Trophoblast cell (in vitro differentiated cells and primary cell): ENCODE data around the gene EIF3D.

ENCODE experiments used
- DNase-seq, 2 donors: peaks; one replicate each; pipeline ENCODE4 v3.0.0-alpha.2; 2016
- H2AFZ ChIP-seq: 2 replicates; pipeline ENCODE4 v1.6.1; 2013; ENCODE audit warnings: low read length, moderate library complexity, mild to moderate bottlenecking; ENCODE audit not compliant: insufficient read depth, poor library complexity
- H2AK5ac ChIP-seq: 2 replicates; pipeline ENCODE4 v1.6.1; 2013; ENCODE audit warnings: mild to moderate bottlenecking, low read length
- H2BK120ac ChIP-seq: 2 replicates; pipeline ENCODE4 v1.6.1; 2013; ENCODE audit warnings: low read length, mild to moderate bottlenecking, moderate library complexity; ENCODE audit not compliant: insufficient read depth, poor library complexity
- H2BK12ac ChIP-seq: 2 replicates; pipeline ENCODE4 v1.6.1; 2013; ENCODE audit warnings: mild to moderate bottlenecking, low read length, moderate library complexity
- H2BK5ac ChIP-seq: 2 replicates; pipeline ENCODE4 v1.6.1; 2013; ENCODE audit warnings: low read length, low read depth, moderate library complexity, mild to moderate bottlenecking; ENCODE audit not compliant: poor library complexity
- H3K14ac ChIP-seq: 2 replicates; pipeline ENCODE4 v1.6.1; 2013; ENCODE audit warnings: mild to moderate bottlenecking, low read length
- H3K18ac ChIP-seq: 2 replicates; pipeline ENCODE4 v1.6.1; 2013; ENCODE audit warnings: mild to moderate bottlenecking, low read length
- H3K23ac ChIP-seq: 2 replicates; pipeline ENCODE4 v1.6.1; 2013; ENCODE audit warnings: low read length
- H3K27ac ChIP-seq: 2 replicates; pipeline ENCODE4 v1.5.1; 2013; ENCODE audit warnings: low read depth, mild to moderate bottlenecking, inconsistent platforms, low read length, moderate library complexity
- H3K27me3 ChIP-seq: 2 replicates; pipeline ENCODE4 v1.6.1; 2013; ENCODE audit warnings: inconsistent platforms, mild to moderate bottlenecking, low read length, moderate library complexity; ENCODE audit not compliant: insufficient read depth
- H3K36me3 ChIP-seq, 2 experiments: 1 replicate in 1 of 2; 2 replicates in 1 of 2; pipeline ENCODE4 v1.6.1; 2013; ENCODE audit warnings: low read length in 2 of 2, mild to moderate bottlenecking in 2 of 2, moderate library complexity in 1 of 2; ENCODE audit not compliant: insufficient read depth in 2 of 2, control insufficient read depth in 1 of 2
- H3K4ac ChIP-seq: 2 replicates; pipeline ENCODE4 v1.6.1; 2013; ENCODE audit warnings: low read depth, mild to moderate bottlenecking, low read length, moderate library complexity
- H3K4me1 ChIP-seq, 2 experiments: 1 replicate in 1 of 2; 2 replicates in 1 of 2; pipeline ENCODE4 v1.6.1; 2013; ENCODE audit warnings: low read length in 2 of 2, mild to moderate bottlenecking in 2 of 2, moderate library complexity in 1 of 2; ENCODE audit not compliant: insufficient read depth in 2 of 2, control insufficient read depth in 1 of 2
- H3K4me2 ChIP-seq: 2 replicates; pipeline ENCODE4 v1.6.1; 2013; ENCODE audit warnings: inconsistent platforms, mild to moderate bottlenecking, low read length, moderate library complexity
- H3K4me3 ChIP-seq: 2 replicates; pipeline ENCODE4 v1.5.1; 2013; ENCODE audit warnings: mild to moderate bottlenecking, low read depth, low read length, inconsistent platforms
- H3K79me1 ChIP-seq: one replicate; pipeline ENCODE4 v1.6.1; 2013; ENCODE audit warnings: low read length
- H3K79me2 ChIP-seq: 2 replicates; pipeline ENCODE4 v1.6.1; 2013; ENCODE audit warnings: low read length, mild to moderate bottlenecking; ENCODE audit not compliant: control insufficient read depth, insufficient read depth, poor library complexity
- H3K9ac ChIP-seq: 2 replicates; pipeline ENCODE4 v1.6.1; 2013; ENCODE audit warnings: mild to moderate bottlenecking, low read length
- H3K9me3 ChIP-seq: 2 replicates; pipeline ENCODE4 v1.6.1; 2013; ENCODE audit warnings: low read depth, mild to moderate bottlenecking, control low read depth, inconsistent platforms, low read length; ENCODE audit not compliant: insufficient read depth
- H4K12ac ChIP-seq: 2 replicates; pipeline ENCODE4 v1.6.1; 2013; ENCODE audit warnings: low read depth, mild to moderate bottlenecking, low read length, moderate library complexity
- H4K8ac ChIP-seq: 2 replicates; pipeline ENCODE4 v1.6.1; 2013; ENCODE audit warnings: low read depth, mild to moderate bottlenecking, low read length, moderate library complexity
- H4K91ac ChIP-seq: one replicate; pipeline ENCODE4 v1.6.1; 2013; ENCODE audit warnings: low read depth, mild to moderate bottlenecking, low read length, moderate library complexity
- WGBS: extraction: QIAGEN DNeasy Blood & Tissue Kit; methylation state at CpG from one replicate; pipeline ENCODE4 v1.1.7; 2013; ENCODE audit warnings: missing lambda C conversion rate; ENCODE audit not compliant: insufficient read length, insufficient coverage; ENCODE audit errors: extremely low coverage; 5-methylcytosine and 5-hydroxymethylcytosine counted together

EIF3D gene

GRCh38 chr22:36466258-36466657, 62.7 kb downstream of the EIF3D start:
- Histone ChIP-seq H2AFZ (no peak overlapping the region), H3K79me2 (peaks cover 7% of the 10 kb centered on the region), H3K4me3 (no peak overlapping the region), H2BK12ac (peak overlapping the region; percentile 91), H3K79me1 (peaks cover 47% of the 10 kb centered on the region), H3K36me3 (peaks cover 4 to 8% of the 10 kb centered on the region in 2 experiments), H3K18ac (peak overlapping the region; percentile 51), H3K23ac (no peak overlapping the region), H3K14ac (peak overlapping the region; percentile 56), H3K4me2 (no peak overlapping the region), H4K8ac (no peak overlapping the region), H4K12ac (no peak overlapping the region), H2BK5ac (no peak overlapping the region), H3K4me1 (peaks cover 33 to 44% of the 10 kb centered on the region in 2 experiments), H2AK5ac (peak overlapping the region; percentile 89), H3K27me3 (no peaks in the 10 kb centered on the region), H3K9ac (no peak overlapping the region), H3K9me3 (peaks cover 3% of the 10 kb centered on the region), H2BK120ac (peak overlapping the region; percentile 72), H4K91ac (peak overlapping the region; percentile 72), H3K27ac (no peak overlapping the region), H3K4ac (no peak overlapping the region)
- no CpG with 5 or more reads among the region's 7 CpGs for WGBS
- no peak for DNase-seq

- Histone ChIP-seq H3K4me2 (no peak overlapping the region), H3K79me2 (peaks cover 7% of the 10 kb centered on the region), H2BK120ac (peak overlapping the region; percentile 72), H3K36me3 (peaks cover 0 to 8% of the 10 kb centered on the region in 2 experiments), H2AK5ac (peak overlapping the region; percentile 89), H3K14ac (peak overlapping the region; percentile 56), H3K4me3 (no peak overlapping the region), H2BK12ac (peak overlapping the region; percentile 68), H3K4me1 (peaks cover 33 to 44% of the 10 kb centered on the region in 2 experiments), H4K8ac (peak overlapping the region; percentile 47), H3K27me3 (no peaks in the 10 kb centered on the region), H4K12ac (no peak overlapping the region), H3K9ac (no peak overlapping the region), H3K4ac (no peak overlapping the region), H3K27ac (no peak overlapping the region), H3K9me3 (peaks cover 3% of the 10 kb centered on the region), H2AFZ (no peak overlapping the region), H3K79me1 (peaks cover 49% of the 10 kb centered on the region), H3K23ac (no peak overlapping the region), H2BK5ac (peak overlapping the region; percentile 49), H4K91ac (peak overlapping the region; percentile 72), H3K18ac (peak overlapping the region; percentile 51)
- WGBS: no CpG with 5 or more reads among the region's 25 CpGs
- peak; percentile 88 to 91 for DNase-seq
Measured at GRCh38 chr22:36465232-36466021, 63.5 kb downstream of the EIF3D start.

- Histone ChIP-seq H4K8ac (no peak overlapping the region), H2AFZ (peak overlapping the region; percentile 15), H2BK120ac (peak overlapping the region; percentile 67), H3K27me3 (no peaks in the 10 kb centered on the region), H3K9me3 (peaks cover 3% of the 10 kb centered on the region), H3K4me1 (peaks cover 31 to 41% of the 10 kb centered on the region in 2 experiments), H3K9ac (no peak overlapping the region), H3K14ac (peak overlapping the region; percentile 43), H3K79me2 (peaks cover 7% of the 10 kb centered on the region), H2AK5ac (peak overlapping the region; percentile 95), H4K12ac (no peak overlapping the region), H3K36me3 (peaks cover 0 to 8% of the 10 kb centered on the region in 2 experiments), H2BK12ac (peak overlapping the region; percentile 79), H2BK5ac (no peak overlapping the region), H3K23ac (no peak overlapping the region), H3K4me2 (no peak overlapping the region), H4K91ac (peak overlapping the region; percentile 75), H3K79me1 (peaks cover 46% of the 10 kb centered on the region), H3K27ac (no peak overlapping the region), H3K4me3 (no peak overlapping the region), H3K18ac (no peak overlapping the region), H3K4ac (no peak overlapping the region)
- no CpG with 5 or more reads among the region's 20 CpGs for WGBS
- peak in 1 of 2 donors; percentile 42 for DNase-seq
Measured at GRCh38 chr22:36464715-36465231, 64.2 kb downstream of the EIF3D start.

GRCh38 chr22:36463783-36464184, 65.2 kb downstream of the EIF3D start:
- Histone ChIP-seq H3K79me1 (peaks cover 44% of the 10 kb centered on the region), H2BK12ac (peak overlapping the region; percentile 93), H4K12ac (no peak overlapping the region), H2AK5ac (peak overlapping the region; percentile 49), H4K8ac (peak overlapping the region; percentile 26), H3K27ac (no peak overlapping the region), H2BK120ac (peak overlapping the region; percentile 13), H3K4me1 (peaks cover 31 to 42% of the 10 kb centered on the region in 2 experiments), H4K91ac (peak overlapping the region; percentile 67), H3K79me2 (peaks cover 7% of the 10 kb centered on the region), H3K4me3 (no peak overlapping the region), H3K23ac (no peak overlapping the region), H2BK5ac (peak overlapping the region; percentile 27), H3K36me3 (peaks cover 0 to 8% of the 10 kb centered on the region in 2 experiments), H3K9me3 (peaks cover 3% of the 10 kb centered on the region), H3K4me2 (no peak overlapping the region), H3K27me3 (no peaks in the 10 kb centered on the region), H3K14ac (peak overlapping the region; percentile 58), H2AFZ (no peak overlapping the region), H3K9ac (no peak overlapping the region), H3K4ac (peak overlapping the region; percentile 20), H3K18ac (peak overlapping the region; percentile 50)
- no peak for DNase-seq
- no CpG with 5 or more reads among the region's 17 CpGs for WGBS
